Right renal pelvis (tissue), 4 donors: ENCODE measurements around the gene ADAD2. TPM values are rescaled to one million over a fixed set of nuclear protein-coding genes. Genes with fewer than 3 reads are reported as not detected.

Experiments
- DNase-seq, 4 donors: peaks; one replicate each; pipeline ENCODE4 v3.0.0-alpha.2; 2013; ENCODE audit warnings: low read depth in 4 of 4, low spot score in 3 of 4, missing footprints in 1 of 4
- polyA plus RNA-seq, 4 donors: library from polyadenylated mRNA; unstranded; fragments of 120-200 nt; gene quantifications; one replicate each; pipeline ENCODE4 v1.2.1, GENCODE V29; 2013; ENCODE audit not compliant: insufficient read length in 4 of 4

ADAD2 gene
- polyA plus RNA-seq, 4 donors = 0.28 to 0.35 TPM; not detected in 2

DNA sequence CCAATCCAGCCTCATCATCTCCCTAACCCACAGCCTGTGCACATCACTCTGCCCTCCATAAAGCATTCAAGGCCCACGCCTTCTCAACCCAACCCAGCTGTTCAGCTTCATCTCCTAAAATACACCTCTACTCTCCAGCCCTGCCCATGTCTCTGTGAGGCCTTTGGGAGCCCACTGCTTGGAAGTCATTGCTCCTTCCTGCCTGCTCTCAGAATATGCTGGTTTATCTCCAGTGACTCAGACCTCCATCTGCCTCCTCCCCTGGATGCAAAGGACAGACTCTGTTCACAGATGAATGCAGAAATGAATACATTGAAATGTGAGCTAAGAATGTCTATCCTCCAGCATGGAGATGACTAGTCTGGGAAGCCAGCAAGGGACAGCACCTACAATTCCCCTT lies 29.9 kb downstream of the ADAD2 start:
- no peak for DNase-seq

DNA sequence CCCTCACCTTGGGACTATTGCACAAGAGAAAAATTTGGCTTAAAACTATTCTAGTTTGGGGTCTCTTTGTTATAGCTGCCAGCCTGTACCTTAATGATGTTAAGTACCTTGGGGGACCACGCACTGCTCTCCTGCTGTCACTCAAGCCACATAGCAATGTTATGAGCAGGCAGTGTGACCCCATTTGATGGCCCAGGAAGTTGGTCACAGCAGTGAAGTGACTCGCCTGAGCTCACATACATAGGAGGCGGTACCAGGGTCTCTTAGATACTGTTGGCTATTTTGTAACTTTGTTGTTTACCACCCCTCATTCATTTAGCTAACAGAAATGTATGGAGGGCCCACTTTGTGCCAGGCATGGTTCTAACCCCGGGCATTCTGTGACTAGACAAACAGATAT lies 32.5 kb downstream of the ADAD2 start:
- DNase-seq = no peak

DNA sequence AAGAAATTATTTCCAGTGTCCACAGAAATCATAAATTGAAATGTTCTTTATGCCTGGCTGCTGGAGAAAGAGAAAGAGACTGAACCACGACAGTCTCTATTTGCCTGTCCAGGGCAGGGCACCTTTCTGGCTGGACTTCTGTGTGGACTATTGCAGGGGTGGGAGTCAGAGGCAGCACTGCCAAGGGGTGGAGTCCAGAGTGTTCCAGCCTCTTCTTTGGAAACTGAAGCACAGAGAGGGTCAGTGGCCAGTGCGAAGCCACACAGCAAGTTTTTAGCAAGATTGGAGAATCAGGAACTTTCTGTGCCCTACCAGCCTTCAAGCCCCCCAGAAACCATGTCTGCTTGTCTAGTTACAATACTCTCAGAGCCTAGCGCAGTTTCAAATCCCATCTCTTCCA lies 33.6 kb downstream of the ADAD2 start:
- no peak for DNase-seq

DNA sequence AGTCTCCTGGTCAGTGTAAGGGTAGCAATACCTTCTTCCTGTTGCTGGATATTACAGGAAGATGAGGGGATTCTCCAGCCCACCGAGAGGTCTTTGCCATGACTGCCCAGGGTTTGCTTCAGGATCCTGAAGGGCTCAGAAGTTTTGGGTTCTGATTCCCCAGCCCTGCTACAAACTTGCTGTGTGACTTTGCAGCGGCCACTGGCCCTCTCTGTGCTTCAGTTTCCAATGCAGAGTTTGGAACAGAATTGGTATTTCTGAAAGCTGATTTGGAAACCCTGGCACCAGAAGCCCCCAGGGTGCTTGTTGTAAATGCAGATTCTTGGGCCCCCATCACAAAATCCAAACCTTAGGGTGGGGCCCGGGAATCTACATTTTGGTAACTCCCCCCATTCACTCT lies 34.2 kb downstream of the ADAD2 start:
- no peak for DNase-seq

DNA sequence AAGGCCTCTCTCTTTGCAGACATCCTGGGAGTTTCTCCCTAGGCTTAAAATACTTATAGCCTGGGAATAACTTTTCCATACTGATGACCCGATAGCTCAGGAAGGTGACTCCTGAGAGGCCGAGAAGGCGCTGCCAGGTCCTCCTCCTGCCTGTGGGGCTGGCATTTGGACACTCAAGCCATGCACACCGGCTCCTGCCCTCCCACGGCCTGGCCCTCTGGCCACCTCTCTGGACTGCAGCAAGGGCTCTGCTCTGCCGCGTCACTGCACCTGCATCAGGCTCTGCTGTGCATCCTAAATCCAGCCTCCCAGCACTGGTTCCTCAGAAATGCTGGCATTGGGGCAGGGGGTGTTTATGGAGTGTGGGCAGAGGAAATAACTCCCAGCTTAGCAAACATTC lies 34.6 kb downstream of the ADAD2 start:
- no peak for DNase-seq

DNA sequence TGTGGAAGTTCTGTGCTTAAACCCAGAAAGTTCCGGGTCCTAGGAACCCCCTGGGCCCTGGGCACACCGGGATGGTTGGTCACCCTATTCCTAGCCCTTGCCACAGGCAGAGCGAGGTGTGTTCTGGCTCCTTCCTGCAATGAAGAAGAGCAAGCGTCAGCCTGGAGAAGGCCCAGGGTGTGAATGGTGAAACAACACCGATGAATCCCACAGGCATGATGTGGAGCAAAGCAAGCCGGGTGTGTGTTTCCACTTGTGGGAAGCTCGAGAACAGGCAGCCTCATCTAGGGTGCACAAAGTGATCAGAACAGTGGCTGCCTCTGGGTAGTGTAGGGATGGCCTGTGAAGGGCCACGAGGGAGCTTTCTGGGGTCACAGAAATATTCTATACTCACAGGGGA lies 35.1 kb downstream of the ADAD2 start:
- DNase-seq = no peak

DNA sequence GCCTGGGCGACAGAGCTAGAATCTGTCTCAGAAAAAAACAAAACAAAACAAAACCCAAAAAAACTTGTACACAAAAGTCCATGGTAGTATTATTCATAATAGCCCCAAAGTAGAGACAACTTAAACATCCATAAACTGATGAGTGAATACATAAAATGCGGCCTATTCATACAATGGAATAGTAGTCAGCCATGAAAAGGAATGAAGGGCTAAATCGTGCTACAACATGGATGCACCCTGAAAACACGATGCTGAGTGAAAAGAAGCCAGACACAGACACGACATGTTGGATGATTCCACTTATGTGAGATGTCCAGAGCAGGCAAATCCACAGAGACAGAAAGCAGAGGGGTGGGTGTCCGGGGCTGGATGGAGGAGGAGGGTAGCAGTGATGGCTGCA lies 36.6 kb downstream of the ADAD2 start:
- no peak for DNase-seq

DNA sequence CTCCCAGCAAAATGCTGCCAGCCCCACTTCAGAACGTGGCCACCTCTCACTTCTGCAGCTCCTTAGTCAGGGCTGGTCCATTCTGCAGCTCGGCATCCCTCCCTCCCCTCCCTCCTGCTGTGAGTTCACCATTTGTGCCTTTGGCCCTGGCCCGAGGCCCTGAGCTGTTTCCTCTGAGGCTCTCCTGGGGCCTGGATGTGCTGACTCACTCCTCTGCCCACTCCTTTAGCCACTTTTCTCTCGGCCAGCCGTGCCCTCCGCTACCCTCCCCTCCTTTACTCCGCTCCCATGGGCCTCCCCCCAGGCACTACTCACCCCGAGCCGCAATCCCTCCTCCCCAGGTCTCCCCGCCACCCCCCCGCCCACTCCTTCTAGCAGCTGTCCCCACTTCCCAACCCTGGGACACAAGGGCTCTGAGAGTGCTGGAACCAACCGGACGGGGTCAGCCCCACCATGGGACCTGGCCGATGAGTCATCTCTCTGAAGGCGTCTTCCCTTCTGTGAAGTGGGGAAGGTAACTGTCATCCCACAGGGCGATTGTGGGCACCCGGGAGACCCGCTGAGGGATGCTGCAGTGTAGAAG lies 37.4 kb downstream of the ADAD2 start:
- no peak for DNase-seq

DNA sequence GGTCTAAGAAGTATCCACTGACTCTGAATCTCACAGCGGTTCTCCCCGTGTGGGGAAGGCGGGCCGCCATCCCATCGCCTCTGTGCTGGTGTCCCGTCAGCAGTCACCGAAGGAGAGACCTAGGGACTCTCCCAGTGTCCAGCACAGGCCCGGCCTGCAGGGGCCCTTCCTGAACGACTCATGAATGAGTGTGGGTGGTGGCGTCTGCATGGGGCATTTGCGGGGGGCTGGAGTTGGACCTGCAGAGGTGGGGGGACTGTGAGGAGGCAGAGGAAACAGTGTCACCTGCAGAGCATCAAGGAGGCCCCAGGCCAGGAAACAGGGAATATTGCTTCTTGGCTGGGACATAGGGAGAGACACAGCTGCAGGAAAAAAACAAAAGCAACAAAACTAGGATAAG lies 38.5 kb downstream of the ADAD2 start:
- DNase-seq = no peak

DNA sequence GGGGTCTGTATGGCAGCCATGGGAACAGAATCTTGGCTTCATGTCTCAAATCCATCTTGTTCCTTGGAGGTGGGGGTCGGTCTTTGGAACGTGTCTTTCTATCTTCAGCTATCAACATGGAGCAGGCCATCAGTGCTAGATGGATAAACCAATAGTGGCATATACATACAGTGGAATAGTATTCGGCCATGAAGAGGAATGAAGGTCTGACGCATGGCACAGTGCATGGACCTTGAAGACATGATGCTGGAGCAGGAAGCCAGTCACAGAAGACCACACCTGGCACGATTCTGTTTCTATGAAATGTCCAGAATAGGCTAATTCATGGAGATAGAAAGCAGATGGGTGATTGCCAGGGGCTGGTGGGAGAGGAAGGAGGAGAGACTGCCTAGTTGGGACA lies 41.1 kb downstream of the ADAD2 start:
- no peak for DNase-seq

DNA sequence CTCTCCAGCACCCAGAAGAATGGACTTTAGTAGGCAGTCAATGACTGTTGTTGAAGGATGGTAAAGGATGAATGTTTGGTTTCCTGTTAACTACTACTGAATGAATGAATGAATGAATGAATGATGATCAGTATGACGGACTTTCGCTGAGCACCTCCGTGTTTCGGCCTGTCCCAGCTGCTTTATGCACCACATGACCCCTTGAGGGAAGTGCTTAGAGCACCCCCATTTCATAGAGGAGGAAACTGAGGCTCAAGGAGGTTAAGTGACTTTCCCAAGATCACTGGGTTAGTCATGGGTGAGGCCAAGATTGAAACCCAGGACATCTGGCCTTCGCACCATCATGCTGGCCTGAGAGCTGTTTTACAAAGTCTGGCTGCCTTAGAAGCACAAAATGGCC lies 42.0 kb downstream of the ADAD2 start:
- DNase-seq = no peak

DNA sequence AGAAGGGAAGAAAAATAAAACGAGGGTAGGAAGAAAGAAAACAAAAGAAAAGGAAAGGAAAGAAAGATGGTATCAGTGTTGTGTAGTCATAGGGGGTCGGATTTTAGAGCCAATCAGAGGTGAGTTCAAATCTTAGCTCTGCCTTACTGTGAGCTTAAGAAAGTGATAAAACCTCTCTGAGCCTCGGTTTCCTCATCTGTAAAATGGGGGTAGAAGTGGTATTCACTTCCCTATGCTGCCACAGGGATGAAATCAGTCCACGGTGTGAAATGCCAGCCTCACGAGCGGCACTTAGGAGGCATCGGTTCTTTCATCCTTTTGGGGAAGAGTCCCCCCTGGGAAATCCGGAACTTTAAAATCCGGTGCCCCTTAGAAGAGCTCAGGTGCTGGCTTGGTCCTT lies 42.8 kb downstream of the ADAD2 start:
- DNase-seq = no peak

DNA sequence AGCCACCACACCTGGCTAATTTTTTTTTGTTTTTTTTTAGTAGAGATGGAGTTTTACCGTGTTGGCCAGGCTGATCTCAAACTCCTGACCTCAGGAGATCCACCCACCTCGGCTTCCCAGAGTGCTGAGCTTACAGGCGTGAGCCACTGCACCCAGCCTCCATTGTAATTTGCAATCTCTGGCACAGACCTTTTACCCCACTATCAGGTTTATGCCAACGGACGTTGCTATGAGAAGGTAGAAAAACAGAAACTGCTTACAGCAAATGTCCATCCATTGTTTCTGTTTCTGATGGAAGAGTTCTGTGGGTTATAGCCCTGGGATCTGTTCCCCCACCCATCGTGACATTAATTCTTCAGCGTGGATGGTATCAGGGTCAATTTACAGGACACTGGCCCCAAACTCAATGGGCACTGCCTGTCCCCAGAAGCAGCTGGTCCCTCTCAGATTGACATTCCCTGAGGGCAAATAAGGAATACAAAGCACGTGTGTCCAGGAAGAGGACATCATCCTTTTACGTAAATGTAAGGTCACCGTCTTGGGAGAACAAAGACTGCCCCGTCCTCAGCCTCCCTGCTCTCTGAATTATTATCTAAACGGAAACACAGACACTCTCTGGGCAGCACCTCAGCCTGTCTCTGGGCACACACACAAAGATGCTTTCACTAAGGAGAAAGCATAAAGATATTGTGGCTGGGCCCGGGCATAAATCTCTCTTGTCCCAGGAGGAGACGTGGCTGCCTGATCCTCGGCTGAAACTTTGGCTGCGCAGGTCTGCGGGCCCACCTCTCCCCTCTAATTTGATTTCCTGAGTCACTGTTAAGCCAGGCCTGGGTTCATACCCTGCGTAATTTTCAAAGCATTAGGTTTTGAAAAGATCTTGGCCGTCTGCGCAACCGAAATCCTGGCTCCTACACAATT lies 43.6 kb downstream of the ADAD2 start:
- no peak for DNase-seq

DNA sequence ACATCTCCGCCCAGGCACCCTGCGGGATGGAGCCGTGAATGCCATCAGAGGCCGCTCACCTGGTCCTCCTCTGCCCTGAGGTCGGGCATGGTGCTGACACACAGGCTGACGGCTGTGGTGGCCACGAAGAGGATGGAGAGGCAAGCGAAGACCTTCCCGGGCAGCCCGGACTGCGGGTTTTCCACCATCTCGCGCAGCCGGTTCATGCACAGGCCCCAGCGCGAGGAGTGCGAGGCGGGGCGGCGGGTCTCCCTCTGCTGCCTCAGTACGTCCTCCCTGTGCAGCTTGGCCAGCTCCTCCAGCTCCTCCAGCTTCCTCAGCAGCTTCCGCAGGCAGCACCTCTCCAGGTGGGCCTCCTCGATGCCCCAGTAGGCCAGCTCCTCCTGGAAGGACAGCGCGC lies 45.7 kb downstream of the ADAD2 start:
- no peak for DNase-seq

DNA sequence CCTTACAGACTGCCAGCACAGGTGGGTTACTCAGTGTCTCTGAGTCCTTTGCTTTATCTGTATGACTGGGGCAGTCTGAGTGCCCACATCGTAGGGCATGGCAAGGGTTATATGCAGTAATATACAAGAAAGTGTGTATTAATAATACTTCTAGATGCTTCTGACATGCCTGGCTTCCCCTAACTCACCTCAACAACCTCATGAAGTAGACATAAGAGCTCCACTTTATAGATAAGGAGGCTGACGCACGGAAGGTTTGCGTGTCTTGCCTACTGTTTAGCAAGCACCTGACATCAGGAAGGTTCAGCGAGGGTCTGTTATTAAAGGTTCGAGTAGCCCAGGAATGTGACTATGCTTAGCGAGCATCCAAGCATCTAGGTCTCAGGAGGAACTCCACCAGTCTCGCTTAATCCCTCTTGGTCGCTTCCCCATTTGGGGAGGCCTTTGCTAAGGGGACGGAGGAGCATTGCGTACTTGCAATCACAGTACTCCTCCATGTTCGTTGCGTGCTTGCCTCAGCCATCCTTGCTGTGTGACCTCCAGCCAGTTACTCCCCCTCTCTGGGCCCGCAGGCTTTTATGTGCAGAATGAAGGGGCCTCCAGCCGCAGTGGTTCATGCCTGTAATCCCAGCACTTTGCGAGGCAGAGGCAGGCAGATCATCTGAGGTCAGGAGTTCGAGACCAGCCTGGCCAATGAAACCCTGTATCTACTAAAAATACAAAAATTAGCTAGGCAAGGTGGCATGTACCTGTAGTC lies 47.2 kb downstream of the ADAD2 start:
- no peak for DNase-seq

DNA sequence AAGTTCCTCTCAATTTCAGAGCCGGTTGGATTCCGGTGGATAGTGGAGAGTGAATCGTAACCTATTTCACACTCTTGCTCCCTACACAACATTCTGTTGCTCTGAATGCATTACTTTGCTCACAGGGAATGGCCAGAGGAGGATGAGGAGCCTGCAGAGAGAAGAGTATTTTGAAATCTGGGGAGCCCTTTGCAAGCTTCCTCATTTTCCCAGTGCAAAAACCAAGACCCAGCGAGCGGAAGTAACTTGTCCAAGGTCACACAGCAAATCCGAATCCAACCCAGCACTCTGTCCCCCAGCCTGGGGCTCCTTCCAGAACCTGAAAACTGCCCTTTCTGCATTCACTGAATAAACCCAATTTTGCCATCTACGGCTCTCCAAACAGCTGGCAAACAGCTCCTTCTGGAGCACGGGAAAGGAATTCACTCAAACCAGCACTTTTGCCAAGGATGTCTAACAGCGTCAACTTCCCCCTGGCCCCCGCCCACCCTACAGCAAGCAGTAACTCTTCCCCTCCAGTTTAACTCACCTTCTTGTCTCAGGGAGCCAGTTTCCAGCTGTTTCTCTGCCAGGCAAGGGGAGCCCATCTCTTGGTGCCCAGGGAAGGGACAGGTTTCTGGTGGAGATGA lies 48.3 kb downstream of the ADAD2 start:
- DNase-seq = no peak

DNA sequence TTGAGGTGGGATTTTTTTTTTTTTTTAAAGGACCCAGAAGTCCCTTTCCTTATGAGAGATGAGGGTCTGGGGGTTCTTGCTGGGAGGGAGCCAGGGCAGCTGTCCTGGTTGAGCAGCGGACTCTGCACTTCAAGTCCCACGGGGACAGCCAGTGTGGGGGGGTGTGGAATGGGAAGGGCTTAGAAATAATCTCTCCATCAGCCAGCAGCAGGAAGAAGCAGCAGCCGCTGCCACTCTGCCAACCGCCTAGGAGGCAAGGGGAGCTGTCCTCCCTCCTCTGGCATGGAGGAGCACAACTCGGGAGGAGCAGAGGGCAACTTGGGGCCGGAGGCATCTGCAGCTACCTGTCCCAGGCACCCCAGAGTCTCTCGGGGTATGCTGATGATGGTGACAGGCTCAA lies 49.0 kb downstream of the ADAD2 start, which contains the start of gene KCNG4:
Gene KCNG4 (minus strand): TSS at position 104 of the 400 bp plus-strand sequence. CDS start 2,527 bp downstream, outside the sequence.
- DNase-seq = no peak

DNA sequence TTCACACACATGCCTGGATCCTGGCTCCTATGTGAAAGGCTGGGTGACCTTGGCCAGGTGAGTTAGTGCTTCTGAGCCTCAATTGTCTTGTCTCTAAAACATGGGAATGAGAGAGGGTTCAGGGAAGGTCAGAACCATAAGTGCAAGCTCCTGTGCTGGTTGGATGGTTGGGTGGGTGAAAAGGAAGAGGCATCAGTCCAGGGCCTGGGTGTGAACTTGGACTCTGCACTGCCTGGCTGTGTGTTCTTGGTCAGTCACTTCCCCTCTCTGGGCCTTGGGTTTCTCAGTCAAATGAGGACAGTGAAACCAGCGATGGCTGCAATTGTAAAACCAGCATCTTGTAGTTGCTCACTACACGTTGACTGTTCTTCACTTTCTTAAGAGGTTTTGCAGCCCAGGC lies 49.5 kb downstream of the ADAD2 start:
- DNase-seq = no peak

DNA sequence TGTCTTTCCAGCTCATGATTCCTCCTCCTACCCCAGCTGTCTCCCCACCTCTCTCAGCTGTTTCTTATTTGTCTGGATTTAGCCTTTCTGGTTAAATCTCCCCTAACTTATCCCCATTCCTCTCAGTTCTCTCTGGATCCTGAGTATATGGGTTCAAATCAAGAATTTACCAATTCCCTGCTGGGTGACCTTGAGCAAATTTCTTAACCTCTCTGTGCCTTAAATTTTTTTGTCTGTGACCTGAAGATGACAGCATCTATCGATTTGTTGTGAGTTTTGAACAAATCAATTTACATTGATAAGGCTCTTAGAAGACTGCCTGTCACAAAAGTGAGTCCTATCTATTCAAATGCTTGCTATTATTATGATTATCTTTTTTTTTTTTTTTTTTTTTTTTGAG lies 50.8 kb downstream of the ADAD2 start:
- DNase-seq = no peak

DNA sequence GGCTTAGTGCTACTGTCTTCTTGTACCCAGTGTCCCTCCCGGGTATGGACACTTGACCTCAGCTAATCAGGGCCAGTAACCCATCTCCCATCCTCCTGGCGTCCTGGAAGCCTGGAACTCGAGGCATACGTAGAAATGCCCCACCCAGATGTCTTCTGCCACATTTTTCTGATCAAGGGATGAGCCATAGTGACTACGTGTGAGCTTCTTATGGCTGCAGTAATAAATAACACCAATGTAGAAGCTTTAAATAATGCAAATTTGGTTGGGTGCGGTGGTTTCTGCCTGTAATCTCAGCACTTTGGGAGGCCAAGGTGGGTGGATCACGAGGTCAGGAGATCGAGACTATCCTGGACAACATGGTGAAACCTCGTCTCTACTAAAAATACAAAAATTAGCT lies 51.9 kb downstream of the ADAD2 start:
- no peak for DNase-seq

DNA sequence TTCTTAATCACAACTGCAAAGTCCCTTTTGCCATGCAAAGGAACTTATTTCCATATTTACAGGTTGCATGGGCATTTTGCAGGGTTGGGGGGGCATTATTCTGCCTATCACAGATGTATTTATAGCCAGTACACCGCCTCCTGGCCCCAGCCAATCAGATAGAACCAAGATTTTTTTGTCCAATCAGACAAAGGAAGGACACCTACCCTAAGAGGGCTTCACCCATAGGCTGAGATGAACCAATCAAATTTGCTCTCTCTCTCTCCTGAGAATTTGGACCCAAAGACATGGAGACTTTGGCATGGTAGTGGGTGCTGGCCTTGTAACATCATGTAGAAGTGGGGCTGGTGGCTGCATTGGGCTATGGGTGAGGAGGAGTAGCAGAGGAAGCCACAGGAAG lies 52.8 kb downstream of the ADAD2 start:
- no peak for DNase-seq
